ENCODE measurements around the gene QPRT.
"Not testable (repeated sequence)": the region's sequence is repeated elsewhere in the genome, so short reads cannot be mapped to it uniquely, and the experiment has no call there.

GRCh38 chr16:29740630-29741015 lies 61.6 kb downstream of the QPRT start:
- TF ChIP-seq, protein P1, sequence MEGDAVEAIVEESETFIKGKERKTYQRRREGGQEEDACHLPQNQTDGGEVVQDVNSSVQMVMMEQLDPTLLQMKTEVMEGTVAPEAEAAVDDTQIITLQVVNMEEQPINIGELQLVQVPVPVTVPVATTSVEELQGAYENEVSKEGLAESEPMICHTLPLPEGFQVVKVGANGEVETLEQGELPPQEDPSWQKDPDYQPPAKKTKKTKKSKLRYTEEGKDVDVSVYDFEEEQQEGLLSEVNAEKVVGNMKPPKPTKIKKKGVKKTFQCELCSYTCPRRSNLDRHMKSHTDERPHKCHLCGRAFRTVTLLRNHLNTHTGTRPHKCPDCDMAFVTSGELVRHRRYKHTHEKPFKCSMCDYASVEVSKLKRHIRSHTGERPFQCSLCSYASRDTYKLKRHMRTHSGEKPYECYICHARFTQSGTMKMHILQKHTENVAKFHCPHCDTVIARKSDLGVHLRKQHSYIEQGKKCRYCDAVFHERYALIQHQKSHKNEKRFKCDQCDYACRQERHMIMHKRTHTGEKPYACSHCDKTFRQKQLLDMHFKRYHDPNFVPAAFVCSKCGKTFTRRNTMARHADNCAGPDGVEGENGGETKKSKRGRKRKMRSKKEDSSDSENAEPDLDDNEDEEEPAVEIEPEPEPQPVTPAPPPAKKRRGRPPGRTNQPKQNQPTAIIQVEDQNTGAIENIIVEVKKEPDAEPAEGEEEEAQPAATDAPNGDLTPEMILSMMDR (IDR thresholded peaks at IDR 0.05; ENCODE audit: insufficient read depth, low read depth, low read length) = not testable (repeated sequence)
- not testable (repeated sequence) for TF ChIP-seq EZH2 (IDR thresholded peaks at IDR 0.05; ENCODE audit: insufficient read depth, low read length)
